ENCODE measurements around the gene LGALS3BP.
"Not testable (repeated sequence)": the region's sequence is repeated elsewhere in the genome, so short reads cannot be mapped to it uniquely, and the experiment has no call there.

The LGALS3BP gene

GRCh38 chr17:78967782-78968362 is 11.9 kb downstream of the LGALS3BP start:
- H3K36me3 Mint-ChIP-seq: no peaks in the 10 kb centered on the region
- no peak overlapping the region for H3K4me3 Mint-ChIP-seq
- H3K27me3 Mint-ChIP-seq: peaks cover 43% of the 10 kb centered on the region
- no peaks in the 10 kb centered on the region for H3K9me3 Mint-ChIP-seq
- no peak overlapping the region for H3K27ac Mint-ChIP-seq
- no peak for ATAC-seq
- peaks cover 36% of the 10 kb centered on the region for H3K4me1 Mint-ChIP-seq

- H3K9me3 Mint-ChIP-seq: no peaks in the 10 kb centered on the region
- no peak overlapping the region for H3K4me3 Mint-ChIP-seq
- no peaks in the 10 kb centered on the region for H3K36me3 Mint-ChIP-seq
- H3K27me3 Mint-ChIP-seq: peaks cover 43% of the 10 kb centered on the region
- no peak for ATAC-seq
- peaks cover 36% of the 10 kb centered on the region for H3K4me1 Mint-ChIP-seq
- no peak overlapping the region for H3K27ac Mint-ChIP-seq
These were observed 12.7 kb downstream of the LGALS3BP start for GRCh38 chr17:78966910-78967600.

GRCh38 chr17:78966123-78966813 is 13.5 kb downstream of the LGALS3BP start:
- Mint-ChIP-seq H3K4me3 (no peak overlapping the region), H3K36me3 (no peaks in the 10 kb centered on the region), H3K4me1 (peaks cover 32% of the 10 kb centered on the region), H3K9me3 (no peaks in the 10 kb centered on the region), H3K27ac (no peak overlapping the region), H3K27me3 (peaks cover 38% of the 10 kb centered on the region)
- no peak for ATAC-seq

GRCh38 chr17:78965491-78965924 is 14.2 kb downstream of the LGALS3BP start:
- Mint-ChIP-seq H3K27me3 (peaks cover 30% of the 10 kb centered on the region), H3K4me3 (no peak overlapping the region), H3K9me3 (no peaks in the 10 kb centered on the region), H3K27ac (no peak overlapping the region), H3K4me1 (peaks cover 28% of the 10 kb centered on the region), H3K36me3 (no peaks in the 10 kb centered on the region)
- no peak for ATAC-seq

GRCh38 chr17:78963378-78963777 is 16.3 kb downstream of the LGALS3BP start:
- Mint-ChIP-seq H3K36me3 (no peaks in the 10 kb centered on the region), H3K4me3 (no peak overlapping the region), H3K9me3 (no peaks in the 10 kb centered on the region), H3K27ac (no peak overlapping the region), H3K27me3 (peaks cover 19% of the 10 kb centered on the region), H3K4me1 (peaks cover 28% of the 10 kb centered on the region)
- ATAC-seq: no peak

DNA sequence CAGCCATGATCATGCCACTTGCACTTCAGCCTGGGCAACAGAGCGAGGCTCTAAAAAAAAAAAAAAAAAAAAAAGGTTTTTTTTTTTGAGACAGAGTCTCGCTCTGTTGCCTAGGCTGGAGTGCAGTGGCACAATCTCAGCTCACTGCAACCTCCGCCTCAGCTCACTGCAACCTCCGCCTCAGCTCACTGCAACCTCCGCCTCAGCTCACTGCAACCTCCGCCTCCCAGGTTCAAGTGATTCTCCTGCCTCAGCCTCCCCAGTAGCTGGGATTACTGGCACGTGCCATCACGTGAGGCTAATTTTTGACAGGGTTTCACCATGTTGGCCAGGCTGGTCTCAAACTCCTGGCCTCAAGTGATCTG is 16.8 kb downstream of the LGALS3BP start:
- Mint-ChIP-seq H3K4me1 (peaks cover 28% of the 10 kb centered on the region), H3K27me3 (peaks cover 15% of the 10 kb centered on the region)
- not testable (repeated sequence) for H3K36me3 Mint-ChIP-seq, H3K9me3 Mint-ChIP-seq, ATAC-seq, H3K4me3 Mint-ChIP-seq, H3K27ac Mint-ChIP-seq

- no peak overlapping the region for H3K4me3 Mint-ChIP-seq
- H3K4me1 Mint-ChIP-seq: peaks cover 28% of the 10 kb centered on the region
- H3K27me3 Mint-ChIP-seq: peaks cover 10% of the 10 kb centered on the region
- ATAC-seq: no peak
- no peaks in the 10 kb centered on the region for H3K36me3 Mint-ChIP-seq
- no peaks in the 10 kb centered on the region for H3K9me3 Mint-ChIP-seq
- no peak overlapping the region for H3K27ac Mint-ChIP-seq
These were observed 17.3 kb downstream of the LGALS3BP start for GRCh38 chr17:78962345-78962983.

GRCh38 chr17:78961571-78961970 is 18.2 kb downstream of the LGALS3BP start:
- no peak for ATAC-seq
- peaks cover 20% of the 10 kb centered on the region for H3K4me1 Mint-ChIP-seq
- H3K27ac Mint-ChIP-seq: no peak overlapping the region
- H3K27me3 Mint-ChIP-seq: peaks cover 10% of the 10 kb centered on the region
- H3K4me3 Mint-ChIP-seq: no peak overlapping the region
- no peaks in the 10 kb centered on the region for H3K9me3 Mint-ChIP-seq
- no peaks in the 10 kb centered on the region for H3K36me3 Mint-ChIP-seq

DNA sequence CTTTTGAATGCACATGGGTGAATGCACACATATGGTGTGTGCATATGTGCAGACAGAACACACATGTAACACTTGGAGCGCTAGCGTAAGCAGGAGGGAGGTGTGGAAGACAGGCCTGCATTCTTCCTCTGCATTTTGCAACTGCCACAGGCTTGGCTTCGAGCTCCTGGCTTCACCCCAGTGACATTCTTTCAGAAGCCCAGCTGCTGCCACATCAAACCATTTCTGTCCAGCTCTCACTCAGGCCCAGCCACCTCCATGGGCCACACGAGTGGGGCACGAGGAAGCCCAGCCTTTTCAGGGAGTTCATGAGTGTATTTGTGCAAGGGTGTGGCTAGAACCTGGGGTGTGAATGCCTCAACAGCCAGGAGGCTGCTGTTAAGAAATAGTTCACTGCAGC is 18.8 kb downstream of the LGALS3BP start:
- Mint-ChIP-seq H3K27ac (no peak overlapping the region), H3K4me1 (peaks cover 16% of the 10 kb centered on the region)

GRCh38 chr17:78959803-78960202 is 19.9 kb downstream of the LGALS3BP start:
- peaks cover 4% of the 10 kb centered on the region for H3K4me1 Mint-ChIP-seq
- H3K9me3 Mint-ChIP-seq: no peaks in the 10 kb centered on the region
- ATAC-seq: no peak
- no peak overlapping the region for H3K4me3 Mint-ChIP-seq
- no peak overlapping the region for H3K27ac Mint-ChIP-seq
- peaks cover 27% of the 10 kb centered on the region for H3K27me3 Mint-ChIP-seq
- no peaks in the 10 kb centered on the region for H3K36me3 Mint-ChIP-seq

More for the DNA sequence above, 18.8 kb downstream of the LGALS3BP start:
- H3K4me3 Mint-ChIP-seq: no peak overlapping the region
- H3K27me3 Mint-ChIP-seq: peaks cover 15% of the 10 kb centered on the region
- no peaks in the 10 kb centered on the region for H3K9me3 Mint-ChIP-seq
- no peaks in the 10 kb centered on the region for H3K36me3 Mint-ChIP-seq
- ATAC-seq: no peak

- H3K4me3 Mint-ChIP-seq: no peak overlapping the region
- no peaks in the 10 kb centered on the region for H3K9me3 Mint-ChIP-seq
- no peak overlapping the region for H3K27ac Mint-ChIP-seq
- H3K27me3 Mint-ChIP-seq: peaks cover 36% of the 10 kb centered on the region
- ATAC-seq: no peak
- H3K36me3 Mint-ChIP-seq: no peaks in the 10 kb centered on the region
- H3K4me1 Mint-ChIP-seq: no peaks in the 10 kb centered on the region
These were observed 21.0 kb downstream of the LGALS3BP start for GRCh38 chr17:78958641-78959127.

DNA sequence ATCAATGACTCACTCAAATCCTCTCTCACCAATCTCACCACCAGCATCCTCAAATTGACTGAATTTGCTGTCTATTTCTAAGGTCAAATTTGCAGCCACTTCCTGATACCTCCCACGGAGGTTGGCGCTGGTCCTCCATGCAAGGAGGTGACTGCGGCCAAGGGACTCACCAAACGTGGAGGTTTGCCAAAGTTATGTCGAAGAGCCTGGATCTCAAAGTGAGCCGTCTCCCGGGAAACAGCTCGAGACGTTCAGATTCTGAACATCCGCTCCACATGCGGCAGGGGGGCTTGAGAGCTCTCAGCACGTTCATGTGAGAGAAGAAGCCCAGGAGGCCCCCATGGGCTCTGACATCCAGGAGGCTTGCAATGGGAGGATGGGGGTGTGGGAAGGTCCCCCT is 22.6 kb downstream of the LGALS3BP start:
- ATAC-seq: no peak

DNA sequence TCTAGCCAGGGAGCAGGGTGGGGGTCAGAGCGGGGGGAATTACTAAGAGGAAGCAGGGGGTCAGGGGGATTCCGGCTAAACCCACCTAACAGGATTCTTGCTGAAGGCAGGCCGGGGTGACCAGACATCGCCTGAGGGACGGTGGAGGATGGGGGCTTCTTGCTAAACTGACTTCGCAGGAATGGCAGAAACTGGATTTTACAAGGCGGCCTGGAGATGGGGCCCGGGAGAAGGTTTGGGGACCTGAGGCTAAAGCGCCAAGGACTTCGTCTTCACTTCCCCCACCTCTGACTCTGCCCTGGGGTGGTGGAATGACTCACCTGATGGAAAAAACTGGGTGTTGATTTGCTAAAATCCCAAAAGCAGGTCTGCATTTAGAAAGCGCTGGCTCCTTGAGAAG is 23.5 kb downstream of the LGALS3BP start:
- H3K9me3 Mint-ChIP-seq: peaks cover under 1% of the 10 kb centered on the region
- H3K36me3 Mint-ChIP-seq: peaks cover under 1% of the 10 kb centered on the region
- no peak overlapping the region for H3K27ac Mint-ChIP-seq
- no peaks in the 10 kb centered on the region for H3K4me1 Mint-ChIP-seq
- no peak overlapping the region for H3K4me3 Mint-ChIP-seq
- no peak for ATAC-seq
- peaks cover 61% of the 10 kb centered on the region for H3K27me3 Mint-ChIP-seq

More for the DNA sequence above, 22.6 kb downstream of the LGALS3BP start:
- no peaks in the 10 kb centered on the region for H3K4me1 Mint-ChIP-seq
- no peak overlapping the region for H3K27ac Mint-ChIP-seq
- H3K36me3 Mint-ChIP-seq: no peaks in the 10 kb centered on the region
- H3K4me3 Mint-ChIP-seq: no peak overlapping the region
- peaks cover 52% of the 10 kb centered on the region for H3K27me3 Mint-ChIP-seq
- H3K9me3 Mint-ChIP-seq: no peaks in the 10 kb centered on the region

- Mint-ChIP-seq H3K36me3 (peaks cover 7% of the 10 kb centered on the region), H3K9me3 (peaks cover 10% of the 10 kb centered on the region), H3K27ac (no peak overlapping the region), H3K4me1 (no peaks in the 10 kb centered on the region), H3K4me3 (no peak overlapping the region), H3K27me3 (peaks cover 74% of the 10 kb centered on the region)
- peak; percentile 39 for ATAC-seq
These were observed 25.0 kb downstream of the LGALS3BP start for GRCh38 chr17:78954684-78955083.

Data from stimulated activated memory B cell treated with anti-CD40 and anti-IgM and Interleukin-4, amounts not matched to agents 10 μg/mL and 1 μg/mL and 100 μg/mL, for 72 hours (primary cell).